ENCODE measurements around the gene DPPA4.
A peak's percentile ranks its signal among the peaks of the same experiment; 100 is the strongest.
"Not testable (repeated sequence)": the region's sequence is repeated elsewhere in the genome, so short reads cannot be mapped to it uniquely, and the experiment has no call there.

The DPPA4 gene, protein sequence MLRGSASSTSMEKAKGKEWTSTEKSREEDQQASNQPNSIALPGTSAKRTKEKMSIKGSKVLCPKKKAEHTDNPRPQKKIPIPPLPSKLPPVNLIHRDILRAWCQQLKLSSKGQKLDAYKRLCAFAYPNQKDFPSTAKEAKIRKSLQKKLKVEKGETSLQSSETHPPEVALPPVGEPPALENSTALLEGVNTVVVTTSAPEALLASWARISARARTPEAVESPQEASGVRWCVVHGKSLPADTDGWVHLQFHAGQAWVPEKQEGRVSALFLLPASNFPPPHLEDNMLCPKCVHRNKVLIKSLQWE

DNA sequence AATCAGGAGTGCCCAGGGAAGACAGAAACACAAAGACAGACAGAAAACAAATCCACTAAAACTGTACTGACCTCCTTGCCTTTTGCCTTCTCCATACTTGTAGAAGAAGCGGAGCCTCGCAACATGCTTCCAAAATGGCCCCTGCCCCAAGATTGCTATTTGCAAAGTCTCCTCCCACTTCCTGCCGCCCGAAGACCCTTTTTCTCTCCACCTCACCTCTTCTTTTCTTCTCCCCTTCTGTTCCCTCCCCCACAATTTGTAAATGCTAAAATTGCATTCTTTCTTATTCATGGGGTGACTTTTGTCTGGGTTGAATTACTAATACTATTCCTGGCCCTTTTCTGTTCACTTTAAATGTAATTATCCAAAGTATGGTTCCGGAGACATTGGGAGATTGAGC, at the start of gene DPPA4:
Gene DPPA4 (minus strand): TSS at position 154 of the 400 bp plus-strand sequence. CDS start 29 bp downstream, at position 125.
- H3K36me3 ChIP-seq (ENCODE audit: control insufficient read depth in 1 of 2, insufficient read depth in 2 of 2, low read length in 2 of 2), result no peaks in the 10 kb centered on the region
- H3K27ac ChIP-seq (ENCODE audit: low read depth, low read length), result no peak within 1 kb of the TSS
- no peaks in the 10 kb centered on the region for H3K4me1 ChIP-seq (ENCODE audit: control insufficient read depth in 1 of 2, insufficient read depth in 2 of 2, low read length in 2 of 2)
- H3K9me3 ChIP-seq (ENCODE audit: control insufficient read depth in 1 of 2, low read length in 2 of 2), result no peaks in the 10 kb centered on the region
- H3K4me3 ChIP-seq (ENCODE audit: low read depth in 1 of 2, low read length in 2 of 2), result peak within 1 kb of the TSS in 1 of 2 donors; percentile 36
- no peaks in the 10 kb centered on the region for H3K27me3 ChIP-seq (ENCODE audit: control insufficient read depth in 1 of 2, insufficient read depth in 2 of 2, low read length in 2 of 2)
- no peak within 1 kb of the TSS for H3K9ac ChIP-seq (ENCODE audit: low read depth in 1 of 2, low read length in 2 of 2)

DNA sequence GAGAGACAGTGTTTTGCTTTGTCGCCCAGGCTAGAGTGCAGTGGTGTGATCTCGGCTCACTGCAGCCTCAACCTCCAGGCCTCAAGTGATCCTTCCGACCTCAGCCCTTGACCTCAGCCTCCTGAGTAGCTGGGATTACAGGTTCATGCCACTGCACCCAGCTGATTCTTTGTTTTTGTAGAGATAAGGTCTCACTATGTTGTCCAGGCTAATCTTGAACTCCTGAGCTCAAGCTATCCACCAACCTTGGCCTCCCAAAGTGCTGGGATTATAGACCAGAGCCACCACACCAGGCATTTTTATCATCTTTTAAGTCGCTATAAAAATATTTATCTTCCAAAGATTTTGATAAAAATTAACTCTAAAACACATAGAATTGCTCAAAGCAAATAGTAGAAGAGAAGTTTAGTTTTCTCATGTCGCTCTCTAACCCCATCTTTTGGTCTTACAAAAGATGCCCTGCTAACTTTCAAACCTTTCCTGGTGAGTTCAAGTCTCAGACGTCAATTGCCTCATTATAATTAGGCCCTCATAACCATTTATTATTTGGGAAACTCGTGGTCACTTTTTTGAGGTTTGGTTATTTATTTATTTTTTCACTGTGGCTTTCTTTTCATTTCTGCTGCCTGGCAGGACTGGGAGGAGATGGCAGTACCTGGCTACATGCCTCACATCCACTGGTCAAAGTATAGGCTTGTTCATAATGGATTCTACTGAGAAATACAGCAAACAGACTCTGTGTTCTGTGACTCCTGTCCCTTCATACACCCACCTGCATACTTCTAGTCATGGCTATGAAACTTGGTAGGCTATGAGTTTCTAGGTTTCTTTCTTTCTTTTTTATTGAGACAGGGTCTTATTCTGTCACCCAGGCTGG, 48.3 kb upstream of the DPPA4 start:
- Histone ChIP-seq H3K9me3 (ENCODE audit: control insufficient read depth in 1 of 2, low read length in 2 of 2) (no peaks in the 10 kb centered on the region), H3K27ac (ENCODE audit: low read depth, low read length) (no peak overlapping the region), H3K4me3 (ENCODE audit: low read depth in 1 of 2, low read length in 2 of 2) (no peak overlapping the region), H3K27me3 (ENCODE audit: control insufficient read depth in 1 of 2, insufficient read depth in 2 of 2, low read length in 2 of 2) (no peaks in the 10 kb centered on the region), H3K4me1 (ENCODE audit: control insufficient read depth in 1 of 2, insufficient read depth in 2 of 2, low read length in 2 of 2) (no peaks in the 10 kb centered on the region), H3K9ac (ENCODE audit: low read depth in 1 of 2, low read length in 2 of 2) (no peak overlapping the region), H3K36me3 (ENCODE audit: control insufficient read depth in 1 of 2, insufficient read depth in 2 of 2, low read length in 2 of 2) (no peaks in the 10 kb centered on the region)

DNA sequence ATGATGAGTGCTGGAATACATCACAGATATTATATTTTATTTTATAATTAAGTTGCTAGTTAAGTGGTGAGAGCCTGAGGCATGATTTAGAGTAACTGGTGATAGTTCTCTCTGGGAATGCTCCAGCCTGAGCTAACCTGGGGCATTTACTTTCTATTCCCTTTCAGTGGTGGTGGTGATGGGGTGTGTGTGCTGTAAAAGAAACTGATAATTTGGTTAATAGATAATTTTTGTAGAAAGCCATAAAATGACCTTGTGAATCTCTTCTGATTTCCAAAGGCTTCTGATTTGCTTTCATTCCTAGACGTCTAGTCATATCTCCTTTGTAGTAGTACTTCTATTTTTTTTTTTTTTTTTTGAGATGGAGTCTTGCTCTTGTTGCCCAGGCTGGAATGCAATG, 46.8 kb upstream of the DPPA4 start:
- Histone ChIP-seq H3K9ac (ENCODE audit: low read depth in 1 of 2, low read length in 2 of 2) (no peak overlapping the region), H3K4me3 (ENCODE audit: low read depth in 1 of 2, low read length in 2 of 2) (no peak overlapping the region), H3K27ac (ENCODE audit: low read depth, low read length) (no peak overlapping the region), H3K4me1 (ENCODE audit: control insufficient read depth in 1 of 2, insufficient read depth in 2 of 2, low read length in 2 of 2) (no peaks in the 10 kb centered on the region), H3K36me3 (ENCODE audit: control insufficient read depth in 1 of 2, insufficient read depth in 2 of 2, low read length in 2 of 2) (no peaks in the 10 kb centered on the region), H3K27me3 (ENCODE audit: control insufficient read depth in 1 of 2, insufficient read depth in 2 of 2, low read length in 2 of 2) (no peaks in the 10 kb centered on the region), H3K9me3 (ENCODE audit: control insufficient read depth in 1 of 2, low read length in 2 of 2) (no peaks in the 10 kb centered on the region)

DNA sequence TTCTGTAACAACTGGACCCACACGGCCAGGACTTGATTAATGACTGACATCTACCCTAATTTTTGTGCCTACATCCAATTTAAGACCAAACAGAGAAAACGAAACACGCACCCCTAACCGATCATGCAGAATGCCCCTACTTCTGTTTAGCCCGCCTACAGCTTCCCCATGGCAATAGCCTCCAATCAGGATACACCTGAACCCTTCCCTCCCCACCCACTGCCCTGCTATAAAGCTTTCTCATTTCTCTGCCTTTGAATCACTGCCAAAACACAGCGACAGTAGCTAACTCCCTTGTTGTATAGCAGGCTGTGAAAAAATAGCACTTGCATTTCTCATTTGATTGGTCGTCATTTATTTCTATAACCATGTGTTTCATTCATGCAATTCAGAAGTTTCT, 45.2 kb upstream of the DPPA4 start:
- H3K27ac ChIP-seq (ENCODE audit: low read depth, low read length), result no peak overlapping the region
- H3K36me3 ChIP-seq (ENCODE audit: control insufficient read depth in 1 of 2, insufficient read depth in 2 of 2, low read length in 2 of 2), result no peaks in the 10 kb centered on the region
- H3K4me1 ChIP-seq (ENCODE audit: control insufficient read depth in 1 of 2, insufficient read depth in 2 of 2, low read length in 2 of 2), result no peaks in the 10 kb centered on the region
- H3K9me3 ChIP-seq (ENCODE audit: control insufficient read depth in 1 of 2, low read length in 2 of 2), result no peaks in the 10 kb centered on the region
- no peak overlapping the region for H3K4me3 ChIP-seq (ENCODE audit: low read depth in 1 of 2, low read length in 2 of 2)
- no peak overlapping the region for H3K9ac ChIP-seq (ENCODE audit: low read depth in 1 of 2, low read length in 2 of 2)
- no peaks in the 10 kb centered on the region for H3K27me3 ChIP-seq (ENCODE audit: control insufficient read depth in 1 of 2, insufficient read depth in 2 of 2, low read length in 2 of 2)

DNA sequence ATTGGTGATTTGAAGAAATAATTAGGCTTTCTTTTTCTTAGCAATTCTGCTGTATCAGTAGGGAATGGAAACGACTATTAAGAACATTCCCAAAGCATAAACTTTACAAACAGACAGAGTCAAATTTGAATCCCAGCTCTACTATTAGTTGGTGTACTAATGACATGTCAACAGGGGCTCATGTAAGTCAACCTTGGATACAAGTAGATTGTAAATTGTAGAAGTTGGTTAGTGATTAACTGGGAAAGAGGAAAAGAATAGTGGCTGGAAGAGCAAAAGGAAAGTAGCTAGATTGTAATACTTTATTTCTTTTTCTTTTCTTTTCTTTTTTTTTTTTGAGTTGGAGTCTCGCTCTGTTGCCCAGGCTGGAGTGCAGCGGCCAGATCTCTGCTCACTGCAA, 38.6 kb upstream of the DPPA4 start:
- H3K4me3 ChIP-seq (ENCODE audit: low read depth in 1 of 2, low read length in 2 of 2), result no peak overlapping the region

DNA sequence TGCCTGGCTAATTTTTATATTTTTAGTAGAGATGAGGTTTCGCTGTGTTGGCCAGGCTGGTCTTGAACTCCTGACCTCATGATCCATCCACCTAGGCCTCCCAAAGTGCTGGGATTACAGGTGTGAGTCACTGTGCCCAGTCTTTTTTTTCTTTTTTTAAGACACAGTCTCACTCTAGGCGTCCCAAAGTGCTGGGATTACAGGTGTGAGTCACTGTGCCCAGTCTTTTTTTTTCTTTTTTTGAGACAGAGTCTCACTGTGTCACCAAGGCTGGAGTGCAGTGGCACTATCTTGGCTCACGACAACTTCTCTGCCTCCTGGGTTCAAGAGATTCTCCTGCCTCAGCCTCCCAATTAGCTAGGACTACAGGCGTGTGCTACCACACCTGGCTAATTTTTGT, 37.1 kb upstream of the DPPA4 start:
- H3K27ac ChIP-seq (ENCODE audit: low read depth, low read length); H3K27me3 ChIP-seq (ENCODE audit: control insufficient read depth in 1 of 2, insufficient read depth in 2 of 2, low read length in 2 of 2); H3K4me3 ChIP-seq (ENCODE audit: low read depth in 1 of 2, low read length in 2 of 2); H3K4me1 ChIP-seq (ENCODE audit: control insufficient read depth in 1 of 2, insufficient read depth in 2 of 2, low read length in 2 of 2); H3K9me3 ChIP-seq (ENCODE audit: control insufficient read depth in 1 of 2, low read length in 2 of 2); H3K36me3 ChIP-seq (ENCODE audit: control insufficient read depth in 1 of 2, insufficient read depth in 2 of 2, low read length in 2 of 2); H3K9ac ChIP-seq (ENCODE audit: low read depth in 1 of 2, low read length in 2 of 2): not testable (repeated sequence)

More for the DNA sequence above, 38.6 kb upstream of the DPPA4 start:
- H3K9me3 ChIP-seq (ENCODE audit: control insufficient read depth in 1 of 2, low read length in 2 of 2), result no peaks in the 10 kb centered on the region
- no peaks in the 10 kb centered on the region for H3K4me1 ChIP-seq (ENCODE audit: control insufficient read depth in 1 of 2, insufficient read depth in 2 of 2, low read length in 2 of 2)
- H3K27ac ChIP-seq (ENCODE audit: low read depth, low read length), result no peak overlapping the region
- no peaks in the 10 kb centered on the region for H3K27me3 ChIP-seq (ENCODE audit: control insufficient read depth in 1 of 2, insufficient read depth in 2 of 2, low read length in 2 of 2)
- no peaks in the 10 kb centered on the region for H3K36me3 ChIP-seq (ENCODE audit: control insufficient read depth in 1 of 2, insufficient read depth in 2 of 2, low read length in 2 of 2)
- H3K9ac ChIP-seq (ENCODE audit: low read depth in 1 of 2, low read length in 2 of 2), result no peak overlapping the region

DNA sequence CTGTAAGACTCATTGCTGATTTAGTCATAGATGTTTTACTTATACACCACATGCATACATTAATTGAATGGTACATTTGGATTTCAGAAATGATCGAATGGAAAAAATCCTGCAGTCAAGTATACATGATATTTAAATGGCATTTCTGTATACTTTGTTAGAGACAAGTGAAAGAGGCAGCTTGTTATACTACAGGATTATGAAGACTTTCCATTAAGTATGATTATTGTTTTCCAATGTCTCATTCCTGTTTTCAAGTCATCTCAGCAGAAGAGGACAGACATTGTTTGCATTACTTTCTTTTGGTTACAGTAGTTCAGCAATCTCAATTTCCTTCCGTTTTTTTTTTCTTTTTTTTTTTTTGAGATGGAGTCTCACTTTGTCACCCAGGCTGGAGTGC, 36.6 kb upstream of the DPPA4 start:
- Histone ChIP-seq H3K36me3 (ENCODE audit: control insufficient read depth in 1 of 2, insufficient read depth in 2 of 2, low read length in 2 of 2) (no peaks in the 10 kb centered on the region), H3K9me3 (ENCODE audit: control insufficient read depth in 1 of 2, low read length in 2 of 2) (no peaks in the 10 kb centered on the region), H3K27me3 (ENCODE audit: control insufficient read depth in 1 of 2, insufficient read depth in 2 of 2, low read length in 2 of 2) (no peaks in the 10 kb centered on the region), H3K27ac (ENCODE audit: low read depth, low read length) (no peak overlapping the region), H3K9ac (ENCODE audit: low read depth in 1 of 2, low read length in 2 of 2) (no peak overlapping the region), H3K4me1 (ENCODE audit: control insufficient read depth in 1 of 2, insufficient read depth in 2 of 2, low read length in 2 of 2) (no peaks in the 10 kb centered on the region), H3K4me3 (ENCODE audit: low read depth in 1 of 2, low read length in 2 of 2) (no peak overlapping the region)

DNA sequence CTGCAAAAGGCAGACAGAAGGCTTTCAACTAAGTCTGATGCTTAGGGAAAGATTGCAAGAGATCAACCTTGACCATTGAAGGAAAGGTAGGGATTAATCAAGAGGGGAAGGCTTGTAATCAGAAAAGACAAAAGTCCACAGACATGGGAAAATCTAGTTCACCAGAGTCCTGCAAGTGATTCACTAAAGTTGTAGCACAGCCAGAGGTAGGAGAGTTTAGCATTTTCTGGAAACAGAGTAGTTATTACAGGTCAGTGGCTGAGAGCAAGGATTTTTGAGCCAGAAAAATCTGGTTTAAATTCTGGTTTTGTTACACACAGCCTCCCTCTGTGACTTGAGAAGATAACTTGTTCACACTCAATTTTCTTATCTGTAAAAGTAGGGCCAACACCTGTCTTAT, 35.3 kb upstream of the DPPA4 start:
- H3K4me1 ChIP-seq (ENCODE audit: control insufficient read depth in 1 of 2, insufficient read depth in 2 of 2, low read length in 2 of 2), result no peaks in the 10 kb centered on the region
- no peak overlapping the region for H3K27ac ChIP-seq (ENCODE audit: low read depth, low read length)
- no peak overlapping the region for H3K4me3 ChIP-seq (ENCODE audit: low read depth in 1 of 2, low read length in 2 of 2)
- H3K9ac ChIP-seq (ENCODE audit: low read depth in 1 of 2, low read length in 2 of 2), result no peak overlapping the region
- no peaks in the 10 kb centered on the region for H3K36me3 ChIP-seq (ENCODE audit: control insufficient read depth in 1 of 2, insufficient read depth in 2 of 2, low read length in 2 of 2)
- H3K27me3 ChIP-seq (ENCODE audit: control insufficient read depth in 1 of 2, insufficient read depth in 2 of 2, low read length in 2 of 2), result no peaks in the 10 kb centered on the region
- H3K9me3 ChIP-seq (ENCODE audit: control insufficient read depth in 1 of 2, low read length in 2 of 2), result no peaks in the 10 kb centered on the region

DNA sequence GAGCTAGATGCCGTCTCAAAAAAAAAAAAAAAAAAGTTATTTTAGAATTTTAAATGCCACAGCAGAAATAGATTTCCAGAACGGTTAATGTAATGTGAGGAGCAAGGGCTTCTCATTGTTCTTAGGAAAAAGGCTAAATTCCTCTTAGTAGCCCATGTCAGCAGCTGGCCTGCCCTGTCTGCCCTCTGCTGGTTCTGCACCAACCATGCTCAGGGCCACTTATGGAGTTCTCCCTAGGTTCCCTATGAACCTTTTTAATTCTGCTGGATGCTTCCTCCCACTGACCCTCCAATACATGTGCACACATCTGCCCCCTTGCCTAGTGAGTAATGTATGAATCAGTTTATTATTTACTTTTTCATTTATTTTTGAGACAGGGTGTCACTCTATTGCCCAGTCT, 32.2 kb upstream of the DPPA4 start:
- H3K27me3 ChIP-seq (ENCODE audit: control insufficient read depth in 1 of 2, insufficient read depth in 2 of 2, low read length in 2 of 2), result no peaks in the 10 kb centered on the region
- H3K9me3 ChIP-seq (ENCODE audit: control insufficient read depth in 1 of 2, low read length in 2 of 2), result no peaks in the 10 kb centered on the region

DNA sequence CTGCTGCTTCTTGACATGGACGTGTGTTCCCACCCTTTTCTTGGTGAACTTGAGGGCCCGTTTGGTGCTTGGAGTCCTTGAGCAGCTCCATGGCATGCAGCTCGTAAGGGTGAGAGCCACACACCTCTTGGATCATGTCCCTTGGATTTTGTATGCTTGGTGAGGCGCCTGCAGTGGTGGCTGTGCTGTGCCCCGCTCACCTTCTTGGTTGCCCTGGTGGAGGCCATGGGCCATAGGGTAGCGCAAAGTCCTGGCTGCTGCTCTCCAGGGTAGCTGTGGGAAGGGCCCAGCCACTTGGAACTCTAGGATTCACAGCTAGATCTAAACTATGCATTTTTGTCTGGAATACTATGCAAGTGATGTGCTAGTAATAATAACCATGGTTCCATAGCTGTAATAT, 26.7 kb upstream of the DPPA4 start:
- no peaks in the 10 kb centered on the region for H3K9me3 ChIP-seq (ENCODE audit: control insufficient read depth in 1 of 2, low read length in 2 of 2)
- no peaks in the 10 kb centered on the region for H3K27me3 ChIP-seq (ENCODE audit: control insufficient read depth in 1 of 2, insufficient read depth in 2 of 2, low read length in 2 of 2)
- H3K4me3 ChIP-seq (ENCODE audit: low read depth in 1 of 2, low read length in 2 of 2), result no peak overlapping the region
- no peak overlapping the region for H3K9ac ChIP-seq (ENCODE audit: low read depth in 1 of 2, low read length in 2 of 2)
- no peak overlapping the region for H3K27ac ChIP-seq (ENCODE audit: low read depth, low read length)
- no peaks in the 10 kb centered on the region for H3K4me1 ChIP-seq (ENCODE audit: control insufficient read depth in 1 of 2, insufficient read depth in 2 of 2, low read length in 2 of 2)
- no peaks in the 10 kb centered on the region for H3K36me3 ChIP-seq (ENCODE audit: control insufficient read depth in 1 of 2, insufficient read depth in 2 of 2, low read length in 2 of 2)

More for the DNA sequence above, 32.2 kb upstream of the DPPA4 start:
- H3K4me1 ChIP-seq (ENCODE audit: control insufficient read depth in 1 of 2, insufficient read depth in 2 of 2, low read length in 2 of 2), result no peaks in the 10 kb centered on the region
- no peaks in the 10 kb centered on the region for H3K36me3 ChIP-seq (ENCODE audit: control insufficient read depth in 1 of 2, insufficient read depth in 2 of 2, low read length in 2 of 2)
- no peak overlapping the region for H3K4me3 ChIP-seq (ENCODE audit: low read depth in 1 of 2, low read length in 2 of 2)
- H3K27ac ChIP-seq (ENCODE audit: low read depth, low read length), result no peak overlapping the region
- H3K9ac ChIP-seq (ENCODE audit: low read depth in 1 of 2, low read length in 2 of 2), result no peak overlapping the region
